Ovary (tissue), 3 donors: ENCODE results near the gene PPM1B.

Source experiments
- EP300 ChIP-seq: sonication (generic); formaldehyde crosslinking; IDR thresholded peaks from one replicate; pipeline ENCODE4 v1.6.1; 2017; ENCODE audit warnings: antibody characterized with exemption
- TF ChIP-seq, protein P1 (sequence below), 3 donors: fragments of 450-650 bp in 2 of 3; fragments of 200-600 bp in 1 of 3; IDR thresholded peaks; one replicate each; pipeline versions ENCODE4 v1.5.1 to v1.8.0; 2016 to 2022; ENCODE audit warnings: antibody characterized with exemption in 3 of 3, mild to moderate bottlenecking in 1 of 3
- donor health status: DM: no; HTN: no; CAD: no.

DNA sequence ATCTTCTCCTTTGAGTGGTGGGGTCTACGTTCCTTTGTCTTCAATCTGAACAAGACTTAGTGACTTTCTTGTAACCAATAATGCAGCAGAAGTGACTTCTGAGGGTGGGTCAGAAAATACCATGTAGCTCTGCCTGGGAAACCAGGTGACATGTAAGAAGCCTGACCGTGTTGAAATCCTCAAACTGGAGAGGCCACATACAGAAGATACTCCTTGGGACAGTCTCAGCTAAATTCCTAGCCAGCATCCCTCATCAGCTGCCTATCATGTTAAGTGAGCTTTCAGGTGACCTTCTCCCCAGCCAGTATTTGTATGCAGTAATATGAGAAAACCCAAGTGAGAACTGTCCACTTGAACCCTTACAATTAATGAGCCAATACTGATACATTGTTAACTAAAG lies 27.0 kb downstream of the PPM1B start:
- TF ChIP-seq, protein P1, sequence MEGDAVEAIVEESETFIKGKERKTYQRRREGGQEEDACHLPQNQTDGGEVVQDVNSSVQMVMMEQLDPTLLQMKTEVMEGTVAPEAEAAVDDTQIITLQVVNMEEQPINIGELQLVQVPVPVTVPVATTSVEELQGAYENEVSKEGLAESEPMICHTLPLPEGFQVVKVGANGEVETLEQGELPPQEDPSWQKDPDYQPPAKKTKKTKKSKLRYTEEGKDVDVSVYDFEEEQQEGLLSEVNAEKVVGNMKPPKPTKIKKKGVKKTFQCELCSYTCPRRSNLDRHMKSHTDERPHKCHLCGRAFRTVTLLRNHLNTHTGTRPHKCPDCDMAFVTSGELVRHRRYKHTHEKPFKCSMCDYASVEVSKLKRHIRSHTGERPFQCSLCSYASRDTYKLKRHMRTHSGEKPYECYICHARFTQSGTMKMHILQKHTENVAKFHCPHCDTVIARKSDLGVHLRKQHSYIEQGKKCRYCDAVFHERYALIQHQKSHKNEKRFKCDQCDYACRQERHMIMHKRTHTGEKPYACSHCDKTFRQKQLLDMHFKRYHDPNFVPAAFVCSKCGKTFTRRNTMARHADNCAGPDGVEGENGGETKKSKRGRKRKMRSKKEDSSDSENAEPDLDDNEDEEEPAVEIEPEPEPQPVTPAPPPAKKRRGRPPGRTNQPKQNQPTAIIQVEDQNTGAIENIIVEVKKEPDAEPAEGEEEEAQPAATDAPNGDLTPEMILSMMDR (IDR thresholded peaks at IDR 0.05), result no peak
- no peak for TF ChIP-seq EP300
